Type B pancreatic cell (in vitro differentiated cells): Measurements from ENCODE around the gene CASQ1. TPM values are rescaled to one million over a fixed set of nuclear protein-coding genes. Genes with fewer than 3 reads are reported as not detected.
A peak's percentile ranks its signal among the peaks of the same experiment; 100 is the strongest.

Experiments used
- DNase-seq: peaks from one replicate; pipeline ENCODE4 v3.0.0; 2021; ENCODE audit warnings: mixed read lengths; ENCODE audit not compliant: unreplicated experiment; ENCODE audit errors: extremely low spot score
- H3K27ac Mint-ChIP-seq: 2 replicates; pipeline ENCODE4 v1.8.0; 2021; ENCODE audit warnings: mild to moderate bottlenecking, mixed read lengths
- H3K27me3 Mint-ChIP-seq: 2 replicates; pipeline ENCODE4 v1.8.0; 2021; ENCODE audit warnings: mixed read lengths
- H3K36me3 Mint-ChIP-seq: 2 replicates; pipeline ENCODE4 v1.8.0; 2021; ENCODE audit warnings: mixed read lengths
- H3K4me1 Mint-ChIP-seq: one replicate; pipeline ENCODE4 v1.8.0; 2021; ENCODE audit warnings: mixed read lengths; ENCODE audit not compliant: unreplicated experiment
- H3K4me3 Mint-ChIP-seq: 2 replicates; pipeline ENCODE4 v1.8.0; 2021; ENCODE audit warnings: mild to moderate bottlenecking, mixed read lengths
- H3K9me3 Mint-ChIP-seq: 2 replicates; pipeline ENCODE4 v1.8.0; 2021; ENCODE audit warnings: mixed read lengths
- total RNA-seq: library from RNA; stranded (reverse); gene quantifications from 2 replicates; pipeline ENCODE4 v1.2.1, GENCODE V29; 2021; ENCODE audit warnings: low replicate concordance
- TF ChIP-seq, protein P1 (sequence below): fragments of 200-600 bp; sonication (generic); conservative IDR thresholded peaks from 2 replicates; pipeline ENCODE4 v1.5.0; 2021; ENCODE audit warnings: antibody characterized with exemption, mild to moderate bottlenecking

CASQ1 gene
- total RNA-seq, 1 donor from 2014 or later: 0.46 TPM

DNA sequence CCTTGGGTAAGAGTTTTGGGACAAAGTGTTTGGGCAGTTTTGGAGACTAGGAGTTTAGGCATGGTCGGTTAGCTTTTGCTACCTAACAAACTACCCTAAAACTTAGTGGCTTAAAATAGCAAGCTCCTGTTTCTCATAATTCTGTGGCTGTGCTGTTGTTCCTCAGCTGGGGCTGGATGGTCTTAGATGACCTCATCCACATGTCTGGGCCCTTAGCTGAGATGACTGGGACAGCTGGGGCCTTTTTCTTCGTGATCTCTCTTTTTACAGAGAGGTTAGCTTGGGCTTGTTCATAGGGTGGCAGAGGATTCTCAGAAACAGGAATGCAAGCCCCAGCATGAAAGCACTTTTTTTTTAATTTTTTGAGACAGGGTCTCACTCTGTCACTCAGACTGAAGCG is 32.3 kb upstream of the CASQ1 start:
- Mint-ChIP-seq H3K9me3 (no peaks in the 10 kb centered on the region), H3K27me3 (peaks cover 3% of the 10 kb centered on the region)
- TF ChIP-seq, protein P1, sequence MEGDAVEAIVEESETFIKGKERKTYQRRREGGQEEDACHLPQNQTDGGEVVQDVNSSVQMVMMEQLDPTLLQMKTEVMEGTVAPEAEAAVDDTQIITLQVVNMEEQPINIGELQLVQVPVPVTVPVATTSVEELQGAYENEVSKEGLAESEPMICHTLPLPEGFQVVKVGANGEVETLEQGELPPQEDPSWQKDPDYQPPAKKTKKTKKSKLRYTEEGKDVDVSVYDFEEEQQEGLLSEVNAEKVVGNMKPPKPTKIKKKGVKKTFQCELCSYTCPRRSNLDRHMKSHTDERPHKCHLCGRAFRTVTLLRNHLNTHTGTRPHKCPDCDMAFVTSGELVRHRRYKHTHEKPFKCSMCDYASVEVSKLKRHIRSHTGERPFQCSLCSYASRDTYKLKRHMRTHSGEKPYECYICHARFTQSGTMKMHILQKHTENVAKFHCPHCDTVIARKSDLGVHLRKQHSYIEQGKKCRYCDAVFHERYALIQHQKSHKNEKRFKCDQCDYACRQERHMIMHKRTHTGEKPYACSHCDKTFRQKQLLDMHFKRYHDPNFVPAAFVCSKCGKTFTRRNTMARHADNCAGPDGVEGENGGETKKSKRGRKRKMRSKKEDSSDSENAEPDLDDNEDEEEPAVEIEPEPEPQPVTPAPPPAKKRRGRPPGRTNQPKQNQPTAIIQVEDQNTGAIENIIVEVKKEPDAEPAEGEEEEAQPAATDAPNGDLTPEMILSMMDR: no peak

DNA sequence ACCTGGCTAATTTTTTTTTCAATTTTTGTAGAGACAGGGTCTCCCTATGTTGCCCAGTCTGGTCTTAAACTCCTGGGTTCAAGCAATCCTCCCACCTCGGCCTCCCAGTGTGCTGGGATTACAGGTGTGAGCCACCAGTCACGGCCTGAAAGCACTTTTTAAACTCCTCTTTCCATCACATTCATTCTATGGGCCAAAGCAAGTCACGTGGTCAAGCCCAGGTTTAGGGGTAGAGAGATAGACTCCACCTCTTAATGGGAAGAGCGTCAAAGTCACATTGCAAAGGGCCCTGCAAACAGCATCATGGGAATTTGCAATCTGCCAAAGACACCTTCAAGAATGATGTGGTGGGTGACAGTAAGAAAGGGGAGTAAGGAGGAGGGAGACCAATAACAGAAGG is 31.8 kb upstream of the CASQ1 start:
- Mint-ChIP-seq H3K4me3 (no peak overlapping the region), H3K4me1 (peaks cover 4% of the 10 kb centered on the region), H3K36me3 (no peaks in the 10 kb centered on the region), H3K27ac (no peak overlapping the region), H3K27me3 (peaks cover 3% of the 10 kb centered on the region), H3K9me3 (peaks cover 1% of the 10 kb centered on the region)
- no peak for DNase-seq
- TF ChIP-seq, protein P1: no peak

More for the DNA sequence above, 32.3 kb upstream of the CASQ1 start:
- Mint-ChIP-seq H3K27ac (no peak overlapping the region), H3K4me3 (no peak overlapping the region), H3K36me3 (no peaks in the 10 kb centered on the region), H3K4me1 (peaks cover 4% of the 10 kb centered on the region)
- DNase-seq: no peak

DNA sequence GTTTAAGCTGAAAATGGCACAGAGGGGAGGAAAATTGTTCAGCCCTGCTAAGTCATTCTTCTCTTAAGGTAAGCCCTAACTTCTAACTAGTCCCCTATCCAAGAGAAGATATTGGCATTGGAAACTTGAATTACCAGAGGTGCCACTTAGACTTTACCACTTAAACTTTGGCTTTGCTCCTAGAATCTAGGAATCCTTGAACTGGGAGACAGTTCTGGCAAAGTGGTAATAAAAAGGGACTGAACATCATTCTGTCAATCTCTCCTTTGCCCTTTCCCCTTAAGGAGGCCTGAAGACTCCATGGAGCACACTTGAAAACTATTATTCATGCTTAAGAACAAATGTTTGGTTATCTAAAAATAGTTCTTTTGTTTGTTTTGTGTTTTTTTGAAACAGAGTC is 30.5 kb upstream of the CASQ1 start:
- peaks cover 3% of the 10 kb centered on the region for H3K27me3 Mint-ChIP-seq
- H3K36me3 Mint-ChIP-seq: no peaks in the 10 kb centered on the region
- H3K27ac Mint-ChIP-seq: no peak overlapping the region
- TF ChIP-seq, protein P1: no peak
- DNase-seq: no peak
- peaks cover 8% of the 10 kb centered on the region for H3K9me3 Mint-ChIP-seq
- peaks cover 4% of the 10 kb centered on the region for H3K4me1 Mint-ChIP-seq
- H3K4me3 Mint-ChIP-seq: no peak overlapping the region

- Mint-ChIP-seq H3K4me3 (no peak overlapping the region), H3K4me1 (peaks cover 4% of the 10 kb centered on the region), H3K27me3 (peaks cover 7% of the 10 kb centered on the region), H3K27ac (no peak overlapping the region), H3K9me3 (peaks cover 8% of the 10 kb centered on the region), H3K36me3 (no peaks in the 10 kb centered on the region)
- no peak for DNase-seq
- TF ChIP-seq, protein P1: peak; percentile 64
Observed at GRCh38 chr1:160161965-160162705, 28.2 kb upstream of the CASQ1 start.

- no peak overlapping the region for H3K4me3 Mint-ChIP-seq
- peaks cover 8% of the 10 kb centered on the region for H3K9me3 Mint-ChIP-seq
- TF ChIP-seq, protein P1: no peak
- no peak overlapping the region for H3K27ac Mint-ChIP-seq
- H3K4me1 Mint-ChIP-seq: peaks cover 6% of the 10 kb centered on the region
- H3K27me3 Mint-ChIP-seq: peaks cover 6% of the 10 kb centered on the region
- no peaks in the 10 kb centered on the region for H3K36me3 Mint-ChIP-seq
- no peak for DNase-seq
Observed at GRCh38 chr1:160162931-160163330, 27.4 kb upstream of the CASQ1 start.
